GM10248 (cell line): ENCODE results near the gene DCAF8L2.

Source experiments
- CTCF ChIA-PET: fragments of 300-600 bp; sonication (Branson Sonifier 250); formaldehyde crosslinking; extraction: SDS; loops from one replicate; lab custom pipeline; 2021; ENCODE audit warnings: antibody characterized with exemption; lab: Yijun Ruan, JAX
- POLR2A ChIA-PET: fragments of 350-650 bp; sonication (Branson Sonifier 250); formaldehyde crosslinking; extraction: SDS; loops from one replicate; lab custom pipeline; 2020; ENCODE audit warnings: antibody characterized with exemption; lab: Yijun Ruan, JAX
- DNase-seq: peaks from one replicate; pipeline ENCODE4 v3.0.0; 2012; ENCODE audit errors: extremely low spot score
- TF ChIP-seq, protein P1 (sequence below): IDR thresholded peaks from 2 replicates; pipeline ENCODE4 v1.5.1; 2012; ENCODE audit warnings: mild to moderate bottlenecking, low read depth; ENCODE audit errors: extremely low read depth, missing control alignments, control extremely low read depth

DCAF8L2 gene

DNA sequence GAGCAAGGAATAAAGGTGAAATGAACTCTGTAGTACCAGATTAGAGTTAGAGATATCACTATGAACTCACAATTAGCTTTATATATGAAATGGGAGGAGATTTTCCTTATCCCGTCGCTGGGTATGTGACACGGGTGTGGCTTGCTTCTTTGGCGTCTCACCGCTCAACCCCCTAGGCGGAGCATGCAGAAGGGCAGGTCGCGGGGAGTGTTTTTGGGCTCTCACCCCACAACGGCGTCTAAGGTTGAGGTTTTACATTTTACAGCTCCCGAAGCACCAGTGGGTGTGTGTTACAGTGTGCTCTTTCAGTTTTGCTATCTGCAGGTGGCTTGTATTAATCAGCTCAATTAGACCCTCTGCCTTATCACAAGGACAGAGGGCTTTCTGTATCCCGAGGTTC lies 175.6 kb downstream of the DCAF8L2 start:
- ChIA-PET POLR2A (no interaction called here), CTCF (no interaction called here)
- TF ChIP-seq, protein P1, sequence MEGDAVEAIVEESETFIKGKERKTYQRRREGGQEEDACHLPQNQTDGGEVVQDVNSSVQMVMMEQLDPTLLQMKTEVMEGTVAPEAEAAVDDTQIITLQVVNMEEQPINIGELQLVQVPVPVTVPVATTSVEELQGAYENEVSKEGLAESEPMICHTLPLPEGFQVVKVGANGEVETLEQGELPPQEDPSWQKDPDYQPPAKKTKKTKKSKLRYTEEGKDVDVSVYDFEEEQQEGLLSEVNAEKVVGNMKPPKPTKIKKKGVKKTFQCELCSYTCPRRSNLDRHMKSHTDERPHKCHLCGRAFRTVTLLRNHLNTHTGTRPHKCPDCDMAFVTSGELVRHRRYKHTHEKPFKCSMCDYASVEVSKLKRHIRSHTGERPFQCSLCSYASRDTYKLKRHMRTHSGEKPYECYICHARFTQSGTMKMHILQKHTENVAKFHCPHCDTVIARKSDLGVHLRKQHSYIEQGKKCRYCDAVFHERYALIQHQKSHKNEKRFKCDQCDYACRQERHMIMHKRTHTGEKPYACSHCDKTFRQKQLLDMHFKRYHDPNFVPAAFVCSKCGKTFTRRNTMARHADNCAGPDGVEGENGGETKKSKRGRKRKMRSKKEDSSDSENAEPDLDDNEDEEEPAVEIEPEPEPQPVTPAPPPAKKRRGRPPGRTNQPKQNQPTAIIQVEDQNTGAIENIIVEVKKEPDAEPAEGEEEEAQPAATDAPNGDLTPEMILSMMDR = no peak
- no peak for DNase-seq

DNA sequence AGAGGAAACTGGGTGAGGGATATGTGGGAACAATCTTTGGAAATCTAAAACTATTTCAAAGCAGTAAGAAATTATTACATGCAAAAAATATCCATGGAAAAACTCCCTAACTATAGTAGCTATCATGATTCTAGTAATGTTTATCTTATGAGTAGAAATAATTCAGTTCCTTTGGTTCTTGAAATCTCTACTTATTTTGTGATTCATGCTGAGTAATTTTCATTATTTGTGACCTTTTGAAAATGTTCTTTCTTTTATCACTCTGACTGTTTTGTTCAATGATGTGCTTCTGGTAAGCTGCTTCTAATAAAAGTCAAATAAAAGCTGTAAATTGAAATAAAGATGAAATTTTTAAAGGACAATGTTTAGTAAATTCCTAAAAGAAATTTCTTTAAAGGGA lies 177.2 kb downstream of the DCAF8L2 start:
- no peak for DNase-seq
- ChIA-PET POLR2A (no interaction called here), CTCF (no interaction called here)
- TF ChIP-seq, protein P1 = no peak

DNA sequence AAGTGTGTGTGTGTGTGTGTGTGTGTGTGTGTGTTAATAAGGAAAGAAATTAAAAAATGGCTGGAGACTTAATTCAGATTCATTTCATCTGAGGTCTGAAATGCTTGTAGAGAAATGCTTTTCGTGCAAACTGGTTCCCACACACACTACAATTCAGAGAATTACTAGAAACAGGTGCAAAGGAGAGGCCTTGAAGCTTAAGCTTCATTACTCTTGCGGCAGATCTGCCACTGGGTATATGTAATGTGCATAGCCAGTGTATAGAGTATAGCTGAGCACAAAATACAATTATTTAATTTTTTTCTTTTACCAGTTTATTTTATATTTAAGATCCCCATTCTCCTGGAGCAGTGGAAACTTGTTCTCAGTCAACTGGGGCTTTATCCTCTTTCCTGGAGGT lies 185.8 kb downstream of the DCAF8L2 start:
- ChIA-PET POLR2A (no interaction called here), CTCF (no interaction called here)
- no peak for DNase-seq
- TF ChIP-seq, protein P1 = no peak

DNA sequence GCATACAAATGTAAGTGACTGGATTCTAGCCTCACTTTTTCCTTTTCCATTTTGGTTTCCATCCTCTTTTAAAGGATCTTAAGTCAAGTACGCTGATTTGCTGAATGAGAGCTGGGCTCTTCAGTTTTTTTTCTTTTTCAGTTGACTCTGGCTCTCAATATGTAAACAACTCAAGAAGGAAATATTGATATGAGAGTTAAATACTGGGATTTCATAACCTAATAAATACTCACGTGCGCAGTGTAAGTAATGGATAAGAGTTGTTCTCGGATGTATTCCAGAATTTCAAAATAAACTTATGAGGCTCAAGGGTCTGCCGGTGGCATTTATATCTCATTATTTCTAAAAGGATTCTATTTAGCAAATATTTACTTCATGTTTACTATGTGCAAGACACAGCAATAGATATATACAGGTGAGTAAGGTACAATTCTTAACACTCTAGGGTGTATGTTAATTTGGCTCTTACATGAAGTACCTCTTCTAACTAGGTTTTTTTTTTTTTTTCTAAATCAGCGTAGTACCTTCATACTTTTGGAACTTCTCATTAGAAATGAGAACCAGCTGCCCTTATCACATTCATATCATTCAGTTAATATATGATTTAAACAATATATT lies 206.6 kb downstream of the DCAF8L2 start:
- DNase-seq = no peak
- ChIA-PET CTCF (no interaction called here), POLR2A (no interaction called here)
- TF ChIP-seq, protein P1 = no peak

DNA sequence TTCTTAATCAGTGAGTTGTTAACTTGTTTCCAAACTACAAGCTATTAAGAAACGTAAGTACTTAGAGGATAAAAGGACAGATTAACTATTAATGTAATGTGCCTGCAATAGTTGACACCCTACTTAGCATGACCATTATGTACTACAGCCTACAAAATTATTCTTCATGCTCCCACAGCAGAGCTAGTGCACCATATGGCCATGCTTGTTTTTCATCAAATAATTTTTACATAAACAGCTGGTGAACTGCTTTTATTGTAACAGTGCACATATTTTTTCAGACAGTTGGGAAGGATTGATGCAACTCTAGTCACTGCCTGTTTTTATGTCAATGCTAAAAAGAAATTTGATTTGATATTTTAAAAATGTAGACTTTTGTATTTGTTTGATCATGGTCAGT lies 207.4 kb downstream of the DCAF8L2 start:
- POLR2A ChIA-PET = no interaction called here
- CTCF ChIA-PET = no interaction called here
- DNase-seq = no peak

More for the DNA sequence above, 207.4 kb downstream of the DCAF8L2 start:
- TF ChIP-seq, protein P1 = no peak
